HepG2 (cell line): Measurements from ENCODE around the gene SLX4. TPM values are rescaled to one million over a fixed set of nuclear protein-coding genes. Genes with fewer than 3 reads are reported as not detected.

Source experiments
- CHCHD3 ChIP-seq: sonication (generic); formaldehyde crosslinking; IDR thresholded peaks from 2 replicates; pipeline ENCODE4 v1.8.0; 2022; ENCODE audit warnings: mild to moderate bottlenecking, missing genetic modification reagents, moderate library complexity
- ELF3 ChIP-seq: IDR thresholded peaks from 2 replicates; pipeline ENCODE4 v1.6.1; 2016; ENCODE audit warnings: missing genetic modification reagents, missing compliant biosample characterization
- GABPB1 ChIP-seq: IDR thresholded peaks from 2 replicates; pipeline ENCODE4 v1.6.1; 2016; ENCODE audit warnings: mild to moderate bottlenecking, missing genetic modification reagents, moderate library complexity, missing compliant biosample characterization
- KDM6A ChIP-seq: IDR thresholded peaks from 2 replicates; pipeline ENCODE4 v1.6.1; 2016; ENCODE audit warnings: low read depth
- KLF16 ChIP-seq, 2 experiments: sonication (generic) in 1 of 2; formaldehyde crosslinking in 1 of 2; IDR thresholded peaks; 2 replicates each; pipeline versions ENCODE4 v1.6.1 to v1.8.0; 2016 to 2023; ENCODE audit warnings: missing genetic modification reagents in 2 of 2, missing compliant biosample characterization in 1 of 2
- MED1 ChIP-seq: sonication (generic); formaldehyde crosslinking; IDR thresholded peaks from 2 replicates; pipeline ENCODE4 v1.4.0; 2020; ENCODE audit warnings: missing genetic modification reagents
- POGZ ChIP-seq: sonication (generic); formaldehyde crosslinking; IDR thresholded peaks from 2 replicates; pipeline ENCODE4 v1.4.0; 2020; ENCODE audit warnings: mild to moderate bottlenecking, missing genetic modification reagents
- TBL1XR1 ChIP-seq: fragments of 150-350 bp; IDR thresholded peaks from 2 replicates; pipeline ENCODE4 v1.6.1; 2014; ENCODE audit warnings: borderline replicate concordance, low read length; ENCODE audit not compliant: partially characterized antibody
- YEATS4 ChIP-seq: sonication (generic); formaldehyde crosslinking; IDR thresholded peaks from 2 replicates; pipeline ENCODE4 v1.4.0; 2020; ENCODE audit warnings: missing genetic modification reagents, borderline replicate concordance
- ZFY ChIP-seq: sonication (generic); formaldehyde crosslinking; IDR thresholded peaks from 2 replicates; pipeline ENCODE4 v1.4.0; 2020; ENCODE audit warnings: missing genetic modification reagents
- ZKSCAN8 ChIP-seq: IDR thresholded peaks from 2 replicates; pipeline ENCODE4 v1.6.1; 2016; ENCODE audit warnings: borderline replicate concordance, missing genetic modification reagents, missing compliant biosample characterization
- ZNF205 ChIP-seq: IDR thresholded peaks from 2 replicates; pipeline ENCODE4 v1.6.1; 2018; ENCODE audit warnings: missing biosample characterization, missing genetic modification reagents
- ZNF263 ChIP-seq: sonication (generic); formaldehyde crosslinking; IDR thresholded peaks from 2 replicates; pipeline ENCODE4 v1.4.0; 2020; ENCODE audit warnings: missing genetic modification reagents
- ZNF3 ChIP-seq: IDR thresholded peaks from 2 replicates; pipeline ENCODE4 v1.7.0; 2017; ENCODE audit warnings: inconsistent platforms
- ZSCAN21 ChIP-seq: sonication (generic); formaldehyde crosslinking; IDR thresholded peaks from 2 replicates; pipeline ENCODE4 v1.8.0; 2022; ENCODE audit warnings: mild to moderate bottlenecking, missing genetic modification reagents, moderate library complexity, borderline replicate concordance
- polyA plus RNA-seq, 8 experiments: library from polyadenylated mRNA; depleted of rRNA in 3 of 8; stranded (reverse) in 7 of 8; unstranded in 1 of 8; fragments of >200 nt; fragmentation: Illumina TruSeq in 4 of 8; extraction: Trizol in 4 of 8; gene quantifications; 2 replicates each; pipeline versions ENCODE4 v1.2.1 to v1.2.3, GENCODE V29; 2011 to 2016; ENCODE audit warnings: low read depth in 4 of 8, missing spikeins in 1 of 8, mixed read lengths in 1 of 8; ENCODE audit not compliant: insufficient read depth in 1 of 8
- total RNA-seq, 5 experiments: library from RNA; depleted of rRNA; stranded (reverse); fragments of >200 nt; fragmentation: Illumina TruSeq; extraction: Trizol; gene quantifications; 2 replicates each; pipeline ENCODE4 v1.2.3, GENCODE V29; 2016; ENCODE audit warnings: low read depth in 1 of 5
- TF ChIP-seq, protein P1 (sequence below): sonication (generic); formaldehyde crosslinking; IDR thresholded peaks from 2 replicates; pipeline ENCODE4 v1.4.0; 2020; ENCODE audit warnings: low read depth, mild to moderate bottlenecking, missing genetic modification reagents
- TF ChIP-seq, protein P2 (sequence below): sonication (generic); formaldehyde crosslinking; IDR thresholded peaks from 2 replicates; pipeline ENCODE4 v1.4.0; 2020; ENCODE audit warnings: missing genetic modification reagents
- TF ChIP-seq, protein P3 (sequence below): sonication (generic); formaldehyde crosslinking; IDR thresholded peaks from 2 replicates; pipeline ENCODE4 v1.4.0; 2020; ENCODE audit warnings: missing genetic modification reagents, borderline replicate concordance
- TF ChIP-seq, protein P4 (sequence below): IDR thresholded peaks from 2 replicates; pipeline ENCODE4 v1.6.1; 2016
- TF ChIP-seq, protein P5 (sequence below): IDR thresholded peaks from 2 replicates; pipeline ENCODE4 v1.6.1; 2016; ENCODE audit warnings: low read depth, missing genetic modification reagents, missing compliant biosample characterization

SLX4 gene
- total and polyA plus RNA-seq, 2 of the 13 experiments (the other 11 are each of a cell fraction or from before 2014, with no cell fraction given) = 1.1 to 3.6 TPM

DNA sequence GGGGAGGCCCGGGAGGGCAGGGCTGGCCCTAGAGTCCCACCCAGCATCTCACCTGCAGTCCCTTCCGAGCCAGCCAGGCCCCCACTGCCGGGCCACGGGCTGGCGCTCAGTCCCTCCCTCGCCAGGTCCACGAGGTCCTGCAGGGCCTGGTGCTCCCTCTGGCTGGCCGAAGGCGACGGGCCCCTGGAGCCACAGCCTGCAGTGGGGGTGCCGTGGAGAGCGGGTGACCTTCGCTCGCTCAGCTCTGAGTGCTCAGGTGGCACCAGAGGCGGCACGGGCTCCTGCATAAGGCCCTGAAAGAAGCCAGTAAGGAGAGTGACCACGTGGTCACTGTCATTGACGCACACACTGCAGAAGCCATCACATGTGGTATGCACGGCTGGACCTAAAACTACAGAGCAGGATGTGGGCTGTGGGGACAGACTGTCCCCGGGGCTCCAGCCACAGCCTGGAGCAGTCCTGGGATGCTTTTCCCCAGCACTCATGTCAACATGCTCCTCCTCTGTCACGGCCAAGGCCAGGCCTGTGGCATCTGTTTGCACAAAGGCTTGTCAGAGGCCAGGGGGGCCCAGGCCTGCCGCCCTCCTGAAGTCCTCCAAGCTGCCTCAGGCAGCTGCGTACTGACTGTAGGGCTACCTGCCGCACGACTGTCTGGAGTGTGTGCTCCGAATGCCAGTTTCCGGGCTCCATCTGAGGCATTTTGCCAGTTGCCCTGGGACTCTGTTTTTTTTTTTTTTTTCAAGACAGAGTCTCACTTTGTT lies 15.1 kb downstream of the SLX4 start (continued):
- TF ChIP-seq MED1 = peak; percentile 81
- peak in 1 of 2 experiments; percentile 92; a peak in 2 of 4 replicates for TF ChIP-seq KLF16 (CRISPR knock-in tag; IDR thresholded peaks at IDR 0.05)
- TF ChIP-seq KDM6A = peak; percentile 76
- TF ChIP-seq, protein P1, sequence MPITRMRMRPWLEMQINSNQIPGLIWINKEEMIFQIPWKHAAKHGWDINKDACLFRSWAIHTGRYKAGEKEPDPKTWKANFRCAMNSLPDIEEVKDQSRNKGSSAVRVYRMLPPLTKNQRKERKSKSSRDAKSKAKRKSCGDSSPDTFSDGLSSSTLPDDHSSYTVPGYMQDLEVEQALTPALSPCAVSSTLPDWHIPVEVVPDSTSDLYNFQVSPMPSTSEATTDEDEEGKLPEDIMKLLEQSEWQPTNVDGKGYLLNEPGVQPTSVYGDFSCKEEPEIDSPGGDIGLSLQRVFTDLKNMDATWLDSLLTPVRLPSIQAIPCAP (CRISPR knock-in tag) = no peak
- TF ChIP-seq ZKSCAN8 = 0 out of 2 replicates have a peak, but pooled peaks have one; percentile 47
- TF ChIP-seq ZNF205 (CRISPR knock-in tag) = peak; percentile 74; the same call in 1 of the 2 replicates
- TF ChIP-seq GABPB1 (CRISPR knock-in tag) = peak; percentile 68; the same call in 1 of the 2 replicates
- peak; percentile 97 for TF ChIP-seq TBL1XR1
- TF ChIP-seq, protein P2, sequence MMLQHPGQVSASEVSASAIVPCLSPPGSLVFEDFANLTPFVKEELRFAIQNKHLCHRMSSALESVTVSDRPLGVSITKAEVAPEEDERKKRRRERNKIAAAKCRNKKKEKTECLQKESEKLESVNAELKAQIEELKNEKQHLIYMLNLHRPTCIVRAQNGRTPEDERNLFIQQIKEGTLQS = peak; percentile 24
- TF ChIP-seq, protein P3, sequence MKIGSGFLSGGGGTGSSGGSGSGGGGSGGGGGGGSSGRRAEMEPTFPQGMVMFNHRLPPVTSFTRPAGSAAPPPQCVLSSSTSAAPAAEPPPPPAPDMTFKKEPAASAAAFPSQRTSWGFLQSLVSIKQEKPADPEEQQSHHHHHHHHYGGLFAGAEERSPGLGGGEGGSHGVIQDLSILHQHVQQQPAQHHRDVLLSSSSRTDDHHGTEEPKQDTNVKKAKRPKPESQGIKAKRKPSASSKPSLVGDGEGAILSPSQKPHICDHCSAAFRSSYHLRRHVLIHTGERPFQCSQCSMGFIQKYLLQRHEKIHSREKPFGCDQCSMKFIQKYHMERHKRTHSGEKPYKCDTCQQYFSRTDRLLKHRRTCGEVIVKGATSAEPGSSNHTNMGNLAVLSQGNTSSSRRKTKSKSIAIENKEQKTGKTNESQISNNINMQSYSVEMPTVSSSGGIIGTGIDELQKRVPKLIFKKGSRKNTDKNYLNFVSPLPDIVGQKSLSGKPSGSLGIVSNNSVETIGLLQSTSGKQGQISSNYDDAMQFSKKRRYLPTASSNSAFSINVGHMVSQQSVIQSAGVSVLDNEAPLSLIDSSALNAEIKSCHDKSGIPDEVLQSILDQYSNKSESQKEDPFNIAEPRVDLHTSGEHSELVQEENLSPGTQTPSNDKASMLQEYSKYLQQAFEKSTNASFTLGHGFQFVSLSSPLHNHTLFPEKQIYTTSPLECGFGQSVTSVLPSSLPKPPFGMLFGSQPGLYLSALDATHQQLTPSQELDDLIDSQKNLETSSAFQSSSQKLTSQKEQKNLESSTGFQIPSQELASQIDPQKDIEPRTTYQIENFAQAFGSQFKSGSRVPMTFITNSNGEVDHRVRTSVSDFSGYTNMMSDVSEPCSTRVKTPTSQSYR (CRISPR knock-in tag) = peak; percentile 56; the same call in 1 of the 2 replicates
- 0 out of 2 replicates have a peak, but pooled peaks have one; percentile 46 for TF ChIP-seq ZNF3
- TF ChIP-seq, protein P4, sequence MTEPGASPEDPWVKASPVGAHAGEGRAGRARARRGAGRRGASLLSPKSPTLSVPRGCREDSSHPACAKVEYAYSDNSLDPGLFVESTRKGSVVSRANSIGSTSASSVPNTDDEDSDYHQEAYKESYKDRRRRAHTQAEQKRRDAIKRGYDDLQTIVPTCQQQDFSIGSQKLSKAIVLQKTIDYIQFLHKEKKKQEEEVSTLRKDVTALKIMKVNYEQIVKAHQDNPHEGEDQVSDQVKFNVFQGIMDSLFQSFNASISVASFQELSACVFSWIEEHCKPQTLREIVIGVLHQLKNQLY (CRISPR knock-in tag) = peak; percentile 85
- 0 out of 2 replicates have a peak, but pooled peaks have one; percentile 51 for TF ChIP-seq ZSCAN21 (CRISPR knock-in tag)
- TF ChIP-seq, protein P5, sequence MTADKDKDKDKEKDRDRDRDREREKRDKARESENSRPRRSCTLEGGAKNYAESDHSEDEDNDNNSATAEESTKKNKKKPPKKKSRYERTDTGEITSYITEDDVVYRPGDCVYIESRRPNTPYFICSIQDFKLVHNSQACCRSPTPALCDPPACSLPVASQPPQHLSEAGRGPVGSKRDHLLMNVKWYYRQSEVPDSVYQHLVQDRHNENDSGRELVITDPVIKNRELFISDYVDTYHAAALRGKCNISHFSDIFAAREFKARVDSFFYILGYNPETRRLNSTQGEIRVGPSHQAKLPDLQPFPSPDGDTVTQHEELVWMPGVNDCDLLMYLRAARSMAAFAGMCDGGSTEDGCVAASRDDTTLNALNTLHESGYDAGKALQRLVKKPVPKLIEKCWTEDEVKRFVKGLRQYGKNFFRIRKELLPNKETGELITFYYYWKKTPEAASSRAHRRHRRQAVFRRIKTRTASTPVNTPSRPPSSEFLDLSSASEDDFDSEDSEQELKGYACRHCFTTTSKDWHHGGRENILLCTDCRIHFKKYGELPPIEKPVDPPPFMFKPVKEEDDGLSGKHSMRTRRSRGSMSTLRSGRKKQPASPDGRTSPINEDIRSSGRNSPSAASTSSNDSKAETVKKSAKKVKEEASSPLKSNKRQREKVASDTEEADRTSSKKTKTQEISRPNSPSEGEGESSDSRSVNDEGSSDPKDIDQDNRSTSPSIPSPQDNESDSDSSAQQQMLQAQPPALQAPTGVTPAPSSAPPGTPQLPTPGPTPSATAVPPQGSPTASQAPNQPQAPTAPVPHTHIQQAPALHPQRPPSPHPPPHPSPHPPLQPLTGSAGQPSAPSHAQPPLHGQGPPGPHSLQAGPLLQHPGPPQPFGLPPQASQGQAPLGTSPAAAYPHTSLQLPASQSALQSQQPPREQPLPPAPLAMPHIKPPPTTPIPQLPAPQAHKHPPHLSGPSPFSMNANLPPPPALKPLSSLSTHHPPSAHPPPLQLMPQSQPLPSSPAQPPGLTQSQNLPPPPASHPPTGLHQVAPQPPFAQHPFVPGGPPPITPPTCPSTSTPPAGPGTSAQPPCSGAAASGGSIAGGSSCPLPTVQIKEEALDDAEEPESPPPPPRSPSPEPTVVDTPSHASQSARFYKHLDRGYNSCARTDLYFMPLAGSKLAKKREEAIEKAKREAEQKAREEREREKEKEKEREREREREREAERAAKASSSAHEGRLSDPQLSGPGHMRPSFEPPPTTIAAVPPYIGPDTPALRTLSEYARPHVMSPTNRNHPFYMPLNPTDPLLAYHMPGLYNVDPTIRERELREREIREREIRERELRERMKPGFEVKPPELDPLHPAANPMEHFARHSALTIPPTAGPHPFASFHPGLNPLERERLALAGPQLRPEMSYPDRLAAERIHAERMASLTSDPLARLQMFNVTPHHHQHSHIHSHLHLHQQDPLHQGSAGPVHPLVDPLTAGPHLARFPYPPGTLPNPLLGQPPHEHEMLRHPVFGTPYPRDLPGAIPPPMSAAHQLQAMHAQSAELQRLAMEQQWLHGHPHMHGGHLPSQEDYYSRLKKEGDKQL (CRISPR knock-in tag) = peak; percentile 78
- peak; percentile 92 for TF ChIP-seq ZNF263 (CRISPR knock-in tag)
- no peak for TF ChIP-seq CHCHD3 (CRISPR knock-in tag)
- peak; percentile 85 for TF ChIP-seq ZFY (CRISPR knock-in tag)
- TF ChIP-seq ELF3 (CRISPR knock-in tag) = peak; percentile 60
- TF ChIP-seq POGZ (CRISPR knock-in tag) = peak; percentile 47; the same call in 1 of the 2 replicates
- peak; percentile 79 for TF ChIP-seq YEATS4 (CRISPR knock-in tag)
